ENCODE results near the gene APIP.

Gene APIP

GRCh38 chr11:34916015-34916842 is at the start of gene APIP, which contains the start of gene PDHX:
APIP (minus strand) TSS chr11:34916379; CDS start chr11:34916284, 95 bp downstream.
PDHX (plus strand) TSS chr11:34916618; CDS start chr11:34916656, 38 bp downstream.
- peak; percentile 97 for DNase-seq

- DNase-seq, result no peak
These were observed 48.6 kb upstream of the APIP start for GRCh38 chr11:34964610-34965331.

- DNase-seq, result no peak
These were observed 47.2 kb upstream of the APIP start for GRCh38 chr11:34963351-34963750.

- no peak for DNase-seq
These were observed 45.9 kb upstream of the APIP start for GRCh38 chr11:34962034-34962433.

GRCh38 chr11:34960277-34960676 is 44.1 kb upstream of the APIP start:
- no peak for DNase-seq

GRCh38 chr11:34959770-34960169 is 43.6 kb upstream of the APIP start:
- no peak for DNase-seq

GRCh38 chr11:34957606-34958005 is 41.4 kb upstream of the APIP start:
- no peak for DNase-seq

- DNase-seq, result no peak
These were observed 41.0 kb upstream of the APIP start for GRCh38 chr11:34957206-34957605.

GRCh38 chr11:34953955-34954354 is 37.8 kb upstream of the APIP start:
- no peak for DNase-seq

GRCh38 chr11:34948696-34949095 is 32.5 kb upstream of the APIP start:
- DNase-seq, result no peak

GRCh38 chr11:34944692-34945091 is 28.5 kb upstream of the APIP start:
- DNase-seq, result no peak

GRCh38 chr11:34941688-34942087 is 25.5 kb upstream of the APIP start:
- no peak for DNase-seq

GRCh38 chr11:34940026-34940677 is 24.0 kb upstream of the APIP start:
- DNase-seq, result no peak

GRCh38 chr11:34938611-34939010 is 22.4 kb upstream of the APIP start:
- no peak for DNase-seq

- no peak for DNase-seq
These were observed 20.9 kb upstream of the APIP start for GRCh38 chr11:34936945-34937629.

GRCh38 chr11:34929794-34930763 is 13.9 kb upstream of the APIP start:
- DNase-seq, result no peak

GRCh38 chr11:34928960-34929680 is 12.9 kb upstream of the APIP start:
- no peak for DNase-seq

- DNase-seq, result no peak
These were observed 12.2 kb upstream of the APIP start for GRCh38 chr11:34928268-34928959.

GRCh38 chr11:34926831-34927132 is 10.6 kb upstream of the APIP start:
- no peak for DNase-seq

- peak; percentile 29 for DNase-seq
These were observed 10.1 kb upstream of the APIP start for GRCh38 chr11:34926101-34926830.
